ENCODE results near the gene TMOD1.

- no peak for TF ChIP-seq POLR2A (IDR thresholded peaks at IDR 0.05)
- TF ChIP-seq, protein P1, sequence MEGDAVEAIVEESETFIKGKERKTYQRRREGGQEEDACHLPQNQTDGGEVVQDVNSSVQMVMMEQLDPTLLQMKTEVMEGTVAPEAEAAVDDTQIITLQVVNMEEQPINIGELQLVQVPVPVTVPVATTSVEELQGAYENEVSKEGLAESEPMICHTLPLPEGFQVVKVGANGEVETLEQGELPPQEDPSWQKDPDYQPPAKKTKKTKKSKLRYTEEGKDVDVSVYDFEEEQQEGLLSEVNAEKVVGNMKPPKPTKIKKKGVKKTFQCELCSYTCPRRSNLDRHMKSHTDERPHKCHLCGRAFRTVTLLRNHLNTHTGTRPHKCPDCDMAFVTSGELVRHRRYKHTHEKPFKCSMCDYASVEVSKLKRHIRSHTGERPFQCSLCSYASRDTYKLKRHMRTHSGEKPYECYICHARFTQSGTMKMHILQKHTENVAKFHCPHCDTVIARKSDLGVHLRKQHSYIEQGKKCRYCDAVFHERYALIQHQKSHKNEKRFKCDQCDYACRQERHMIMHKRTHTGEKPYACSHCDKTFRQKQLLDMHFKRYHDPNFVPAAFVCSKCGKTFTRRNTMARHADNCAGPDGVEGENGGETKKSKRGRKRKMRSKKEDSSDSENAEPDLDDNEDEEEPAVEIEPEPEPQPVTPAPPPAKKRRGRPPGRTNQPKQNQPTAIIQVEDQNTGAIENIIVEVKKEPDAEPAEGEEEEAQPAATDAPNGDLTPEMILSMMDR (IDR thresholded peaks at IDR 0.05) = no peak
- TF ChIP-seq POLR2AphosphoS5 (IDR thresholded peaks at IDR 0.05; ENCODE audit: insufficient read depth in 1 of 2, low read depth in 1 of 2) = no peak
Observed at GRCh38 chr9:97479496-97480159, 21.8 kb upstream of the TMOD1 start.

All from vagina (tissue), 2 donors.